ENCODE results near the gene LYPD3. TPM values are rescaled to one million over a fixed set of nuclear protein-coding genes. Genes with fewer than 3 reads are reported as not detected.

LYPD3 gene
- total and polyA plus RNA-seq, 2 donors (not counting 3 experiments of a cell fraction or from before 2014, with no cell fraction given): 0.52 TPM; not detected in 1

DNA sequence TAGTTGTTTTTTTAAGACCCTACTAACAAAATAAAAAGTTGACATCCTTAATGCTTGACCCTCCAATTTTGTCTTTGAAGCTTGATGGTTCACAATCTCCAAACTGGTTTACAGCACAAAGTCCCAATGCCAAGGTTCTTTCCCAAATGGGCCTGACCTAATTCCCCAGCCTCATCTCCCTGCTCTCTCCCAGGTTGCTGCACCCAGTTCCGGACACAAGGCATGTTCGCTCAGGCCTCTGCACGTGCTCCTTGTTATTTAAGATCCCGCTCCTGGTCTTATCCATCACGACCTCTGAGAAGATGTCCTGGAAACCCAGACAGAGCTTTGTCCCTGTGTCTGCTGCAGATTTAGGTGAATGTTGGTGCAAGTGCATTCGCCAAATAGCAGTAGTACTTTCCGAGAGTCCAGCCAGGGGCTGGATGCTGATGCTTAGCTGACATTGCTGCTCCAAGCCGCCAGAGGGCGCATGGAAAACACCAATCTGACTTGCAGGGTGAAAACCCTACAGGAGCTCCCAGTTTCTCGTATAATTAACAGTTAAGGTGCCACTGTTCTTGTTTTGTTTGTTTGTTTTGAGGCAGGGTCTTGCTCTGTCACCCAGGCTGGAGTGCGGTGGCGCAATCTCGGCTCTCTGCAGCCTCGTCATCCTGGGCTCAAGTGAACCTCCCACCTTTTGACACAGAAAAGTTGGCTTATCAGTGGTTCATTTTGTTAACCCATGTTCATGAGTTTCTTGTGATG, 18.5 kb downstream of the LYPD3 start:
- no TSS peak for BruUV-seq (replicated peaks)
- H2AFZ ChIP-seq (ENCODE audit: low read depth, low read length): no peak overlapping the region
- H3K9me3 ChIP-seq (replicated peaks; ENCODE audit: control insufficient read depth, insufficient read depth, low read length): no peaks in the 10 kb centered on the region
- H3K79me2 ChIP-seq (ENCODE audit: control insufficient read depth, insufficient read depth, low read length): no peaks in the 10 kb centered on the region
- H3K27ac ChIP-seq (ENCODE audit: insufficient read depth, low read depth, low read length): no peak overlapping the region
- DNase-seq (ENCODE audit: low read depth, low spot score): peak; percentile 65
- FAIRE-seq: peak; percentile 92
- no peaks in the 10 kb centered on the region for H3K27me3 ChIP-seq (ENCODE audit: control insufficient read depth in 2 of 2, insufficient read depth in 2 of 2, low read length in 2 of 2)
- no peaks in the 10 kb centered on the region for H4K20me1 ChIP-seq (replicated peaks; ENCODE audit: control insufficient read depth, extremely low read depth, insufficient read depth, low read length)
- no peak overlapping the region for H3K9ac ChIP-seq (replicated peaks; ENCODE audit: extremely low read depth, insufficient read depth, low read length)
- ChIA-PET CTCF (interaction anchor here (0.7 to 6.6 kb wide), 38 partner anchors 8 to 1008 kb away, joined by 3 to 833 read pairs (median 8); partner anchors contain the start of genes IRGQ, PHLDB3, ZNF575 and ZNF576), POLR2A (interaction anchor here (0.7 kb wide), 1 partner anchor 73 kb away, joined by 3 read pairs; no protein-coding TSS in a partner anchor)
- intact Hi-C loops (cut with micrococcal nuclease): loop anchor here (1.0 to 5.0 kb wide), 5 partner anchors 57 to 360 kb away; partner anchors contain the start of gene PHLDB3
- H3K4me2 ChIP-seq (ENCODE audit: insufficient read depth, low read length): no peak overlapping the region
- no peak for TF ChIP-seq GATA2 (IDR thresholded peaks at IDR 0.05; ENCODE audit: insufficient read depth, insufficient read length, low read depth, low read length)
- TF ChIP-seq, protein P1, sequence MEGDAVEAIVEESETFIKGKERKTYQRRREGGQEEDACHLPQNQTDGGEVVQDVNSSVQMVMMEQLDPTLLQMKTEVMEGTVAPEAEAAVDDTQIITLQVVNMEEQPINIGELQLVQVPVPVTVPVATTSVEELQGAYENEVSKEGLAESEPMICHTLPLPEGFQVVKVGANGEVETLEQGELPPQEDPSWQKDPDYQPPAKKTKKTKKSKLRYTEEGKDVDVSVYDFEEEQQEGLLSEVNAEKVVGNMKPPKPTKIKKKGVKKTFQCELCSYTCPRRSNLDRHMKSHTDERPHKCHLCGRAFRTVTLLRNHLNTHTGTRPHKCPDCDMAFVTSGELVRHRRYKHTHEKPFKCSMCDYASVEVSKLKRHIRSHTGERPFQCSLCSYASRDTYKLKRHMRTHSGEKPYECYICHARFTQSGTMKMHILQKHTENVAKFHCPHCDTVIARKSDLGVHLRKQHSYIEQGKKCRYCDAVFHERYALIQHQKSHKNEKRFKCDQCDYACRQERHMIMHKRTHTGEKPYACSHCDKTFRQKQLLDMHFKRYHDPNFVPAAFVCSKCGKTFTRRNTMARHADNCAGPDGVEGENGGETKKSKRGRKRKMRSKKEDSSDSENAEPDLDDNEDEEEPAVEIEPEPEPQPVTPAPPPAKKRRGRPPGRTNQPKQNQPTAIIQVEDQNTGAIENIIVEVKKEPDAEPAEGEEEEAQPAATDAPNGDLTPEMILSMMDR (IDR thresholded peaks at IDR 0.05; ENCODE audit: extremely low read depth in 1 of 2, insufficient read depth in 1 of 2, low read depth in 1 of 2, low read length in 2 of 2): peak; percentile 79 to 88
- TF ChIP-seq, protein P2, sequence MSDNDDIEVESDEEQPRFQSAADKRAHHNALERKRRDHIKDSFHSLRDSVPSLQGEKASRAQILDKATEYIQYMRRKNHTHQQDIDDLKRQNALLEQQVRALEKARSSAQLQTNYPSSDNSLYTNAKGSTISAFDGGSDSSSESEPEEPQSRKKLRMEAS (IDR thresholded peaks at IDR 0.05; ENCODE audit: insufficient read depth, insufficient read length): no peak
- TF ChIP-seq POLR2AphosphoS5 (IDR thresholded peaks at IDR 0.05; ENCODE audit: insufficient read depth, low read depth, low read length): no peak
- no peak for TF ChIP-seq JUN (IDR thresholded peaks at IDR 0.05; ENCODE audit: borderline replicate concordance, insufficient read depth, insufficient read length, low read depth)
- TF ChIP-seq POLR2A (IDR thresholded peaks at IDR 0.05; ENCODE audit: low read depth, low read length): no peak
- no peaks in the 10 kb centered on the region for H3K36me3 ChIP-seq (ENCODE audit: control insufficient read depth in 2 of 2, extremely low read depth in 1 of 2, insufficient read depth in 2 of 2, low read length in 2 of 2)
- no peaks in the 10 kb centered on the region for H3K4me1 ChIP-seq (ENCODE audit: control insufficient read depth, extremely low read depth, insufficient read depth, low read length)
- H3K4me3 ChIP-seq (replicated peaks in 1 of 3; ENCODE audit: insufficient read depth in 1 of 3, low read depth in 1 of 3, low read length in 3 of 3): no peak overlapping the region
- dilution Hi-C loops (cut with MboI; ENCODE audit: extremely low pct_ligation_motif_present, low sequenced_read_pairs): no loop called here
- H3K9me1 ChIP-seq (replicated peaks; ENCODE audit: control insufficient read depth, extremely low read depth, insufficient read depth, low read length): no peaks in the 10 kb centered on the region

All from endothelial cell of umbilical vein (primary cell).